GM23338 (cell line): ENCODE measurements around the gene ANKRD60. TPM values are rescaled to one million over a fixed set of nuclear protein-coding genes. Genes with fewer than 3 reads are reported as not detected.

Experiments used
- ATAC-seq: fragments of 200-7000 bp; cut with Tn5 transposase; 3 replicates; pipeline ENCODE4 v1.9.1; 2020
- DNase-seq: peaks from one replicate; pipeline ENCODE4 v3.0.0-alpha.2; 2015; ENCODE audit warnings: low spot score
- H2AFZ ChIP-seq: fragments of 200-600 bp; sonication (generic); 2 replicates; pipeline ENCODE4 v1.8.0; 2016; ENCODE audit warnings: antibody characterized with exemption, mild to moderate bottlenecking, moderate library complexity
- H3F3A ChIP-seq: fragments of 200-600 bp; sonication (generic); replicated peaks from 2 replicates; pipeline ENCODE4 v1.8.0; 2017; ENCODE audit warnings: antibody characterized with exemption, mixed run types, low read depth
- H3K27ac ChIP-seq: fragments of 200-600 bp; sonication (generic); 2 replicates; pipeline ENCODE4 v1.6.1; 2016; ENCODE audit warnings: low read depth
- H3K27me3 ChIP-seq: fragments of 200-600 bp; sonication (generic); 2 replicates; pipeline ENCODE4 v1.8.0; 2016; ENCODE audit warnings: mild to moderate bottlenecking, mixed run types, moderate library complexity; ENCODE audit not compliant: insufficient read depth
- H3K36me3 ChIP-seq: fragments of 200-600 bp; sonication (generic); 2 replicates; pipeline ENCODE4 v1.8.0; 2016; ENCODE audit warnings: mild to moderate bottlenecking; ENCODE audit not compliant: insufficient read depth
- H3K4me1 ChIP-seq: fragments of 200-600 bp; sonication (generic); 2 replicates; pipeline ENCODE4 v1.8.0; 2016; ENCODE audit warnings: mild to moderate bottlenecking, moderate library complexity; ENCODE audit not compliant: insufficient read depth
- H3K4me2 ChIP-seq: fragments of 200-600 bp; sonication (generic); 2 replicates; pipeline ENCODE4 v1.7.1; 2017; ENCODE audit warnings: mixed run types
- H3K4me3 ChIP-seq: fragments of 200-600 bp; sonication (generic); 2 replicates; pipeline ENCODE4 v1.6.1; 2016; ENCODE audit warnings: mixed run types
- H3K79me2 ChIP-seq: fragments of 200-600 bp; sonication (generic); replicated peaks from 2 replicates; pipeline ENCODE4 v1.8.0; 2017; ENCODE audit warnings: mild to moderate bottlenecking; ENCODE audit not compliant: insufficient read depth
- H3K9me2 ChIP-seq: fragments of 200-600 bp; sonication (generic); 2 replicates; pipeline ENCODE4 v1.8.0; 2017; ENCODE audit not compliant: insufficient read depth
- H4K20me1 ChIP-seq: fragments of 200-600 bp; sonication (generic); replicated peaks from 2 replicates; pipeline ENCODE4 v1.8.0; 2017; ENCODE audit warnings: mild to moderate bottlenecking; ENCODE audit not compliant: insufficient read depth
- H3K27ac Mint-ChIP-seq: 2 replicates; pipeline ENCODE4 v1.8.0; 2020; ENCODE audit warnings: inconsistent platforms, mild to moderate bottlenecking, moderate library complexity, mixed read lengths
- H3K27me3 Mint-ChIP-seq: 3 replicates; pipeline ENCODE4 v1.8.0; 2022; ENCODE audit warnings: low read depth, mild to moderate bottlenecking, moderate library complexity, mixed read lengths, inconsistent platforms; ENCODE audit not compliant: insufficient read depth, poor library complexity
- H3K36me3 Mint-ChIP-seq: 3 replicates; pipeline ENCODE4 v1.8.0; 2021; ENCODE audit warnings: low read depth, mild to moderate bottlenecking, inconsistent platforms, moderate library complexity, mixed read lengths
- H3K4me1 Mint-ChIP-seq: 3 replicates; pipeline ENCODE4 v1.8.0; 2020; ENCODE audit warnings: mild to moderate bottlenecking, inconsistent platforms, mixed read lengths
- H3K4me3 Mint-ChIP-seq: 3 replicates; pipeline ENCODE4 v1.8.0; 2021; ENCODE audit warnings: moderate library complexity, mild to moderate bottlenecking, inconsistent platforms, mixed read lengths
- H3K9me3 Mint-ChIP-seq: 3 replicates; pipeline ENCODE4 v1.8.0; 2020; ENCODE audit warnings: moderate library complexity, mild to moderate bottlenecking, inconsistent platforms, mixed read lengths
- POLR2AphosphoS5 ChIP-seq: IDR thresholded peaks from 2 replicates; pipeline ENCODE4 v1.6.1; 2016; ENCODE audit warnings: antibody characterized with exemption, low read depth
- STAT1 ChIP-seq: IDR thresholded peaks from one replicate; pipeline ENCODE4 v1.6.1; 2016; ENCODE audit warnings: antibody characterized with exemption; ENCODE audit not compliant: unreplicated experiment
- ZNF331 ChIP-seq: fragments of 250-450 bp; sonication (Bioruptor Pico); IDR thresholded peaks from 2 replicates; pipeline ENCODE4 v1.5.0; 2020; ENCODE audit warnings: low read depth, mild to moderate bottlenecking, moderate library complexity
- polyA plus RNA-seq: library from polyadenylated mRNA; unstranded; fragments of >200 nt; fragmentation: Nextera tagmentation; extraction: Ambion mirVana; gene quantifications from 2 replicates; pipeline ENCODE4 v1.2.1, GENCODE V29; 2016
- total RNA-seq: library from RNA; depleted of rRNA; stranded (reverse); fragments of >200 nt; shearing (Covaris generic); gene quantifications from 2 replicates; pipeline ENCODE4 v1.2.3, GENCODE V29; 2014
- TF ChIP-seq, protein P1 (sequence below): IDR thresholded peaks from one replicate; pipeline ENCODE4 v1.6.1; 2018; ENCODE audit warnings: antibody characterized with exemption; ENCODE audit not compliant: unreplicated experiment
- TF ChIP-seq, protein P2 (sequence below): IDR thresholded peaks from 2 replicates; pipeline ENCODE4 v1.6.1; 2016; ENCODE audit warnings: antibody characterized with exemption
- TF ChIP-seq, protein P3 (sequence below): fragments of 250-450 bp; sonication (Bioruptor Pico); IDR thresholded peaks from 2 replicates; pipeline ENCODE4 v1.5.0; 2020; ENCODE audit warnings: mild to moderate bottlenecking, moderate library complexity
- TF ChIP-seq, protein P4 (sequence below), 2 experiments: fragments of 200-600 bp in 1 of 2; sonication (generic) in 1 of 2; conservative IDR thresholded peaks; 2 replicates each; pipeline versions ENCODE4 v1.5.1 to v1.6.1; 2016 to 2017; ENCODE audit warnings: antibody characterized with exemption in 2 of 2, low read depth in 2 of 2, mild to moderate bottlenecking in 2 of 2, moderate library complexity in 1 of 2

The ANKRD60 gene
- total and polyA plus RNA-seq, 2 experiments from 2014 or later = not detected

DNA sequence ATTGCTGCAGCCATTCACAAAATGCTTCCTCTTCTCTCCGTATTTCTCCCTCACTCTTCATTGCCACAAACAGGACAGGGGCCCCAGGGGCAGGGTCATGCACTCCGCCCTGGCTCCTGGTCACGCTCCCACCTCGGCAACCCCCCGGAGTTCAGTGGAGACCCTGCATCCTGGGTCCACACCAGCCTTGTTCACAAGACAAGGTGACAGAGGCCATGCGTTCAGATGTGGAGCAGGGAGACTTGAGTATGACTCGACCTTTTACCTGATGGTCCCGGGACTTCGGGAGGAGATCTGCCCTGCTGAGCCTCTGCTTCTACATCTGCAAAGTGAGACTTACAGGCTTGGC lies 49.4 kb downstream of the ANKRD60 start (continued):
- TF ChIP-seq, protein P1, sequence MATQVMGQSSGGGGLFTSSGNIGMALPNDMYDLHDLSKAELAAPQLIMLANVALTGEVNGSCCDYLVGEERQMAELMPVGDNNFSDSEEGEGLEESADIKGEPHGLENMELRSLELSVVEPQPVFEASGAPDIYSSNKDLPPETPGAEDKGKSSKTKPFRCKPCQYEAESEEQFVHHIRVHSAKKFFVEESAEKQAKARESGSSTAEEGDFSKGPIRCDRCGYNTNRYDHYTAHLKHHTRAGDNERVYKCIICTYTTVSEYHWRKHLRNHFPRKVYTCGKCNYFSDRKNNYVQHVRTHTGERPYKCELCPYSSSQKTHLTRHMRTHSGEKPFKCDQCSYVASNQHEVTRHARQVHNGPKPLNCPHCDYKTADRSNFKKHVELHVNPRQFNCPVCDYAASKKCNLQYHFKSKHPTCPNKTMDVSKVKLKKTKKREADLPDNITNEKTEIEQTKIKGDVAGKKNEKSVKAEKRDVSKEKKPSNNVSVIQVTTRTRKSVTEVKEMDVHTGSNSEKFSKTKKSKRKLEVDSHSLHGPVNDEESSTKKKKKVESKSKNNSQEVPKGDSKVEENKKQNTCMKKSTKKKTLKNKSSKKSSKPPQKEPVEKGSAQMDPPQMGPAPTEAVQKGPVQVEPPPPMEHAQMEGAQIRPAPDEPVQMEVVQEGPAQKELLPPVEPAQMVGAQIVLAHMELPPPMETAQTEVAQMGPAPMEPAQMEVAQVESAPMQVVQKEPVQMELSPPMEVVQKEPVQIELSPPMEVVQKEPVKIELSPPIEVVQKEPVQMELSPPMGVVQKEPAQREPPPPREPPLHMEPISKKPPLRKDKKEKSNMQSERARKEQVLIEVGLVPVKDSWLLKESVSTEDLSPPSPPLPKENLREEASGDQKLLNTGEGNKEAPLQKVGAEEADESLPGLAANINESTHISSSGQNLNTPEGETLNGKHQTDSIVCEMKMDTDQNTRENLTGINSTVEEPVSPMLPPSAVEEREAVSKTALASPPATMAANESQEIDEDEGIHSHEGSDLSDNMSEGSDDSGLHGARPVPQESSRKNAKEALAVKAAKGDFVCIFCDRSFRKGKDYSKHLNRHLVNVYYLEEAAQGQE = no peak
- TF ChIP-seq, protein P2, sequence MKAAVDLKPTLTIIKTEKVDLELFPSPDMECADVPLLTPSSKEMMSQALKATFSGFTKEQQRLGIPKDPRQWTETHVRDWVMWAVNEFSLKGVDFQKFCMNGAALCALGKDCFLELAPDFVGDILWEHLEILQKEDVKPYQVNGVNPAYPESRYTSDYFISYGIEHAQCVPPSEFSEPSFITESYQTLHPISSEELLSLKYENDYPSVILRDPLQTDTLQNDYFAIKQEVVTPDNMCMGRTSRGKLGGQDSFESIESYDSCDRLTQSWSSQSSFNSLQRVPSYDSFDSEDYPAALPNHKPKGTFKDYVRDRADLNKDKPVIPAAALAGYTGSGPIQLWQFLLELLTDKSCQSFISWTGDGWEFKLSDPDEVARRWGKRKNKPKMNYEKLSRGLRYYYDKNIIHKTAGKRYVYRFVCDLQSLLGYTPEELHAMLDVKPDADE = no peak
- TF ChIP-seq STAT1 (no peak), ZNF331 (CRISPR knock-in tag) (no peak)

DNA sequence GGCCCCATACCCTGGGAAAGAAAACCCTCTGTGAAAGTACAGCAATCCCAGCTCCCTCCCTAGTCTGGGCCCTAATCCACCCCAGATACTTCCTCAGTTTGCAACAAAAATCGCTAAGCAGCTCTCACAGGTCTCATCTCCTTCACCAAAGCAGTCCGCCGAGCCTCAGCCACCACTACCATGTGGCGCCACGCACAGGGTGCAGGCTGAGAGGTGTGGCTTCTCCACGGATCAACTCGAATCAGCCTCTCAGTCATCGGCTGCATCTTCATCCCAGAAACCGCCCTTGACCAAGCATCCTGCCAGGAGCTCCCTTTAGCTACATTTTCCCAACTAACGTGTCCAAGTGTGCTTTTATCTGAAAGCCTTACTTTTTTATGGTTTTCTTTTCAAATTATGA lies 50.7 kb downstream of the ANKRD60 start:
- Mint-ChIP-seq H3K27ac (no peak overlapping the region), H3K4me3 (no peak overlapping the region), H3K9me3 (no peaks in the 10 kb centered on the region; the same call in 2 of the 3 replicates), H3K4me1 (peaks cover 19% of the 10 kb centered on the region), H3K36me3 (no peaks in the 10 kb centered on the region), H3K27me3 (peaks cover 16% of the 10 kb centered on the region)
- Histone ChIP-seq H3K27me3 (peaks cover 16% of the 10 kb centered on the region), H3K9me2 (no peaks in the 10 kb centered on the region), H4K20me1 (no peaks in the 10 kb centered on the region), H3K27ac (no peak overlapping the region), H3K36me3 (no peaks in the 10 kb centered on the region), H3K79me2 (no peaks in the 10 kb centered on the region), H2AFZ (no peak overlapping the region), H3K4me2 (no peak overlapping the region), H3K4me1 (peaks cover 14% of the 10 kb centered on the region), H3K4me3 (no peak overlapping the region), H3F3A (no peaks in the 10 kb centered on the region)
- DNase-seq (no peak), ATAC-seq (no peak)
- TF ChIP-seq, protein P3, sequence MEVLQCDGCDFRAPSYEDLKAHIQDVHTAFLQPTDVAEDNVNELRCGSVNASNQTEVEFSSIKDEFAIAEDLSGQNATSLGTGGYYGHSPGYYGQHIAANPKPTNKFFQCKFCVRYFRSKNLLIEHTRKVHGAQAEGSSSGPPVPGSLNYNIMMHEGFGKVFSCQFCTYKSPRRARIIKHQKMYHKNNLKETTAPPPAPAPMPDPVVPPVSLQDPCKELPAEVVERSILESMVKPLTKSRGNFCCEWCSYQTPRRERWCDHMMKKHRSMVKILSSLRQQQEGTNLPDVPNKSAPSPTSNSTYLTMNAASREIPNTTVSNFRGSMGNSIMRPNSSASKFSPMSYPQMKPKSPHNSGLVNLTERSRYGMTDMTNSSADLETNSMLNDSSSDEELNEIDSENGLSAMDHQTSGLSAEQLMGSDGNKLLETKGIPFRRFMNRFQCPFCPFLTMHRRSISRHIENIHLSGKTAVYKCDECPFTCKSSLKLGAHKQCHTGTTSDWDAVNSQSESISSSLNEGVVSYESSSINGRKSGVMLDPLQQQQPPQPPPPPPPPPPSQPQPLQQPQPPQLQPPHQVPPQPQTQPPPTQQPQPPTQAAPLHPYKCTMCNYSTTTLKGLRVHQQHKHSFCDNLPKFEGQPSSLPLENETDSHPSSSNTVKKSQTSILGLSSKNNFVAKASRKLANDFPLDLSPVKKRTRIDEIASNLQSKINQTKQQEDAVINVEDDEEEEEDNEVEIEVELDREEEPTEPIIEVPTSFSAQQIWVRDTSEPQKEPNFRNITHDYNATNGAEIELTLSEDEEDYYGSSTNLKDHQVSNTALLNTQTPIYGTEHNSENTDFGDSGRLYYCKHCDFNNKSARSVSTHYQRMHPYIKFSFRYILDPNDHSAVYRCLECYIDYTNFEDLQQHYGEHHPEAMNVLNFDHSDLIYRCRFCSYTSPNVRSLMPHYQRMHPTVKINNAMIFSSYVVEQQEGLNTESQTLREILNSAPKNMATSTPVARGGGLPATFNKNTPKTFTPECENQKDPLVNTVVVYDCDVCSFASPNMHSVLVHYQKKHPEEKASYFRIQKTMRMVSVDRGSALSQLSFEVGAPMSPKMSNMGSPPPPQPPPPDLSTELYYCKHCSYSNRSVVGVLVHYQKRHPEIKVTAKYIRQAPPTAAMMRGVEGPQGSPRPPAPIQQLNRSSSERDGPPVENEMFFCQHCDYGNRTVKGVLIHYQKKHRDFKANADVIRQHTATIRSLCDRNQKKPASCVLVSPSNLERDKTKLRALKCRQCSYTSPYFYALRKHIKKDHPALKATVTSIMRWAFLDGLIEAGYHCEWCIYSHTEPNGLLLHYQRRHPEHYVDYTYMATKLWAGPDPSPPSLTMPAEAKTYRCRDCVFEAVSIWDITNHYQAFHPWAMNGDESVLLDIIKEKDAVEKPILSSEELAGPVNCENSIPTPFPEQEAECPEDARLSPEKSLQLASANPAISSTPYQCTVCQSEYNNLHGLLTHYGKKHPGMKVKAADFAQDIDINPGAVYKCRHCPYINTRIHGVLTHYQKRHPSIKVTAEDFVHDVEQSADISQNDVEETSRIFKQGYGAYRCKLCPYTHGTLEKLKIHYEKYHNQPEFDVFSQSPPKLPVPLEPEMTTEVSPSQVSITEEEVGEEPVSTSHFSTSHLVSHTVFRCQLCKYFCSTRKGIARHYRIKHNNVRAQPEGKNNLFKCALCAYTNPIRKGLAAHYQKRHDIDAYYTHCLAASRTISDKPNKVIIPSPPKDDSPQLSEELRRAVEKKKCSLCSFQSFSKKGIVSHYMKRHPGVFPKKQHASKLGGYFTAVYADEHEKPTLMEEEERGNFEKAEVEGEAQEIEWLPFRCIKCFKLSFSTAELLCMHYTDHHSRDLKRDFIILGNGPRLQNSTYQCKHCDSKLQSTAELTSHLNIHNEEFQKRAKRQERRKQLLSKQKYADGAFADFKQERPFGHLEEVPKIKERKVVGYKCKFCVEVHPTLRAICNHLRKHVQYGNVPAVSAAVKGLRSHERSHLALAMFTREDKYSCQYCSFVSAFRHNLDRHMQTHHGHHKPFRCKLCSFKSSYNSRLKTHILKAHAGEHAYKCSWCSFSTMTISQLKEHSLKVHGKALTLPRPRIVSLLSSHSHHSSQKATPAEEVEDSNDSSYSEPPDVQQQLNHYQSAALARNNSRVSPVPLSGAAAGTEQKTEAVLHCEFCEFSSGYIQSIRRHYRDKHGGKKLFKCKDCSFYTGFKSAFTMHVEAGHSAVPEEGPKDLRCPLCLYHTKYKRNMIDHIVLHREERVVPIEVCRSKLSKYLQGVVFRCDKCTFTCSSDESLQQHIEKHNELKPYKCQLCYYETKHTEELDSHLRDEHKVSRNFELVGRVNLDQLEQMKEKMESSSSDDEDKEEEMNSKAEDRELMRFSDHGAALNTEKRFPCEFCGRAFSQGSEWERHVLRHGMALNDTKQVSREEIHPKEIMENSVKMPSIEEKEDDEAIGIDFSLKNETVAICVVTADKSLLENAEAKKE = no peak
- no peak for TF ChIP-seq POLR2AphosphoS5
- TF ChIP-seq, protein P4, sequence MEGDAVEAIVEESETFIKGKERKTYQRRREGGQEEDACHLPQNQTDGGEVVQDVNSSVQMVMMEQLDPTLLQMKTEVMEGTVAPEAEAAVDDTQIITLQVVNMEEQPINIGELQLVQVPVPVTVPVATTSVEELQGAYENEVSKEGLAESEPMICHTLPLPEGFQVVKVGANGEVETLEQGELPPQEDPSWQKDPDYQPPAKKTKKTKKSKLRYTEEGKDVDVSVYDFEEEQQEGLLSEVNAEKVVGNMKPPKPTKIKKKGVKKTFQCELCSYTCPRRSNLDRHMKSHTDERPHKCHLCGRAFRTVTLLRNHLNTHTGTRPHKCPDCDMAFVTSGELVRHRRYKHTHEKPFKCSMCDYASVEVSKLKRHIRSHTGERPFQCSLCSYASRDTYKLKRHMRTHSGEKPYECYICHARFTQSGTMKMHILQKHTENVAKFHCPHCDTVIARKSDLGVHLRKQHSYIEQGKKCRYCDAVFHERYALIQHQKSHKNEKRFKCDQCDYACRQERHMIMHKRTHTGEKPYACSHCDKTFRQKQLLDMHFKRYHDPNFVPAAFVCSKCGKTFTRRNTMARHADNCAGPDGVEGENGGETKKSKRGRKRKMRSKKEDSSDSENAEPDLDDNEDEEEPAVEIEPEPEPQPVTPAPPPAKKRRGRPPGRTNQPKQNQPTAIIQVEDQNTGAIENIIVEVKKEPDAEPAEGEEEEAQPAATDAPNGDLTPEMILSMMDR (conservative IDR thresholded peaks at IDR 0.05; ENCODE audit: low read depth in 2 of 2) = no peak
